Fibroblast of mammary gland (primary cell): ENCODE results near the gene EEFSEC.

ENCODE experiments used
- DNase-seq: peaks from one replicate; pipeline ENCODE4 v3.0.0-alpha.2; 2010; ENCODE audit warnings: low read depth
- H3K4me3 ChIP-seq: 2 replicates; pipeline ENCODE4 v1.5.1; 2011; ENCODE audit warnings: low read depth, mild to moderate bottlenecking, low read length, moderate library complexity; ENCODE audit not compliant: control insufficient read depth
- CTCF ChIP-seq: conservative IDR thresholded peaks from 2 replicates; pipeline ENCODE4 v1.5.1; 2011; ENCODE audit warnings: low read depth, low read length, inconsistent platforms; ENCODE audit not compliant: control insufficient read depth, insufficient read depth

EEFSEC gene

DNA sequence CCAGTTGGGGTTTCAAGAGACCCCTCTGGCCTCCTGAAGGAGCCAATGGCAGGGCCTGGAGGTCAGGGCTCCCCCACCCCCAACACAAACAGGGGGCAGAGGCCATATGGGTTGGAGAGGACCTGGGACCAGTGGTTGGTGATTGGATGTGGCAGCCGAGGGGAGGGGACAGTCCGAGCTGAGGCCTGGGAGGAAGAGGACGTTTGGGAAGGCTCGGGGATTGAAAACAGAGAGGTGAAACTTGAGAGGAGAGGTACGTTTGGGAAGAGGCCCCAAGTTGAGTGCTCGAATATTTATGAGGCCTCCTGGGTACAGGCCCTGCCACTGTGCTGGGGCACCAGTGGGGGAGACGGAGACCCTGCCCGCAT lies 259.7 kb downstream of the EEFSEC start:
- no peak for TF ChIP-seq CTCF
- no peak for DNase-seq
- H3K4me3 ChIP-seq = no peak overlapping the region

DNA sequence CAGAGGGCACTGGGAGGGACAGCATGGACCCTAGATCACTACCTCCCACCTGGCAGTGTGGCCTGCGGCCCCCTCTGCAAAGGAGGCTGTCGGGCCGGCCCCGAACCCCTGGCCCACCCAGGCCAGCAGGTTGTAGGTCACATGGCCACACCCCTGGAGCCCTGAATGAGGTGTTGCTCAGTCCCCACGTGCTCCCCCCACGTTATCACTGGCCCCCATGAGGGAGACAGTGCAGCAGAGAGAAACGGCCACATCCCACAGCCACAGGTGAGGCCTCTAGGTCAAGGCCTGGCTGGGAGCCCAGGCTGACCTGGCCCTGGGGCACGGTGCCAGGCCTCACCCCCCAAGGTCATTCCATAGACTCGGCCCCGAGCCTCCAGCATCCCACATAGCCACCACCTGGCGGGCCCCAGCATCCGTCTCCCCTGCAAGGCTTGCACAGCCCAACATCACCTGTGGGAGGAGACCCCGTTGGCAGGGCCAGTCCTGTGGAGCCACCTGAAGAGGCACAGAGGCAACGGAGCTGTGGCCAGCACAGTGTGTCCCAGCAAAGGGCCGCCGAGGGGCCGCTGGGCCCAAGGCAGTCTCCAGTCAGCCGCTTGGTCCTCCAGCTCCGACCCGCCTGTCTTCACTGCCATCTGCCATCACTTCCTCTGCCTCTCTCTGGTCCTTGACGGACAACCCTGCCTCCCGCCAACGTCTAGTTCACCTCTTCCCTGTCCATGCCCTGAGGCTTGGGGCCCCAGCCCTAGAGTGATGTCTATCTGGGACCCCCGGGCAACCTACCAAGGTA lies 260.3 kb downstream of the EEFSEC start:
- H3K4me3 ChIP-seq = no peak overlapping the region
- DNase-seq = no peak
- TF ChIP-seq CTCF = no peak

- TF ChIP-seq CTCF = no peak
- H3K4me3 ChIP-seq = no peak overlapping the region
- no peak for DNase-seq
Measured at GRCh38 chr3:128415200-128415772, 262.0 kb downstream of the EEFSEC start.

DNA sequence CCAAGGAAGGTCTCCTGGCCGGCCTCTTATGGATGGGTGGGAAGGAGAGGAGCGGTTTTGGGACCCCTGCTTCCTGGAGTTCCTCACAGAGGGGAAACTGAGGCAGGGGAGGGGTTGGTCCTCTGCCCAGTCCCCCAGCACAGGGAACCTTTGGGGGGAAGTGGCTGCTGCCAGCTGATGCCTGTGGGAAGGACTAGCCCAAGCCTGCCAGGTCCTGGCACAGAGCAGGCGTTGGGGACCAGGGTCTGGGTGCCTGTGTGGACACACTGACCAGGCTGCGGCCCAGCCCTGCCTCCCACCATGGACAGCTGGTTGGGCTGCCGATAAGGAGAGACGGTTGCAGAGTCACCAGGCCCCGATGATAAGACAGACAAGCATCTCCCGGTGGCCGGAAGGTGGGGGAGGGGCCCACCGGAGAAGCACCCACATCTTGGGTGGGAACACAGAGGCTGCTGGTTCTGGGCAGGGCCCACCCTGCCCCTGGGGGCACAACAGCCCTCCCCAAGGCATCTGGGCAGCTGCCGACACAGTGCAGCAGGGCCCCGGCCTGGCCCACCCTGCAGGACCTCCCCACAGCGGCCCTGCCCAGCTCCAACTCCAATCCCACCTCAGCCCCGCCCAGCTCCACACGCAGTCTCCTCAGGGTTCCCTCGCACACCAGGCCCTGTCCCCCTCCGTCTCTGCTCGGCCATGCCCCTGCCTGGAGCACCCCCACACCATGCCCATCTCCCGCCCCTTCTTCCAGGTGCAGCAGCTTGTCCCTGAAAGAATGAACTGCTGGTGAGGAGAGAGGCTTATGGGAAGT lies 262.7 kb downstream of the EEFSEC start:
- H3K4me3 ChIP-seq = no peak overlapping the region
- no peak for DNase-seq
- no peak for TF ChIP-seq CTCF

DNA sequence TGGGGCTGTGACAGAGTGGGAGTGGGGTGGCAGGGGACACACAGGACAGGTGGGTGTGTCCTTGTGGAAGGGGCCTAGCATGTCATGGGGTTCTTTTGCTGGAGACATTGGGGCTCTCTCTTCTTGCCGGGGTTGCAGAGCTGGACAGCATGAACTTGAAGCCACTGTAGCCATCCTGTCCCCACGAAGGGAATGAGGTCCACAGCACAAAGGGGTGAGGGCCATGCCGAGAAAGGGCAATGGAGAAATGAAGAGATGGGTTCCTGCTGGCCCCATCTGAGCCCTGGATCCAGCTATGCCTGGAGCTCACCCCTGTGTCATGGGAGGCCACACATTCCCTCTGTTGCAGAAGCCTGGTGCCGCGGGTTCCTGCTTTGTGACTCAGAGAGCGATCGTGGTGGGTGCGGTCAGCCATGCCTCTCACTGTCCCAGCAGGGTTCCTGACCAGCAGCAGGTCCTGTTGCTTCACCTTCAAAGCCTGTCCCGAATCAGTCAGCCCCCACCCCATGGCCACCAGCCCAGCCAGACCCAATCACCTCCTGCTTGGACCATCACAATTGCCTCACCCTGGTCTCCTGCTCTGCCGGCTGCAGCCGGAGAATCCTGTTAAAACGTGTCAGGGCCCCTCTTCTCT lies 263.4 kb downstream of the EEFSEC start:
- H3K4me3 ChIP-seq = no peak overlapping the region
- peak; percentile 63 for DNase-seq
- TF ChIP-seq CTCF = no peak

DNA sequence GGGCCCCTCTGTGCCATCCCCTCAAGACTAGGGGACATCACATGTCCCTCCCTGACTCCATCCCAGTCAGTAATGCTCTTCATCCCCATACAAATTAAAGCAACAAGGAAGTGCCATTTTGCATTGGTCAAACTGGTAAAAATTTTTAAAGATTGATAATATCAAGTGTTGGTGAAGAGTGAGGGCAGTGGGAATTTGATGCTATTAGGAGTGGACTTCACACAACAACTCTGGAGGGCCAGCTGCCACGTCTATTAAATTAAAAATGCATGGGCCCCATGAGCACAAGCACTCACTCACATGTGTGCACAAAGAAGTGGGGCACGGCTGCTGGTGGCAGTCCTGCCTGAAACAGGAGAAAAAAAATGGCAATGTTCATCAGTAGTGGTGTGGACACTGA lies 265.6 kb downstream of the EEFSEC start:
- H3K4me3 ChIP-seq = no peak overlapping the region
- DNase-seq = no peak
- no peak for TF ChIP-seq CTCF
